SJCRH30 (cell line): ENCODE measurements around the gene CUL2. TPM values are rescaled to one million over a fixed set of nuclear protein-coding genes. Genes with fewer than 3 reads are reported as not detected.

Experiments
- DNase-seq, 2 experiments: peaks; one replicate each; pipeline ENCODE4 v3.0.0-alpha.2; 2015 to 2020
- H3K27ac ChIP-seq: fragments of 250-450 bp; sonication (Bioruptor Pico); 2 replicates; pipeline ENCODE4 v1.5.1; 2020; ENCODE audit warnings: mild to moderate bottlenecking, moderate library complexity
- H3K27me3 ChIP-seq: fragments of 250-450 bp; sonication (Bioruptor Pico); 2 replicates; pipeline ENCODE4 v1.5.1; 2020; ENCODE audit warnings: mild to moderate bottlenecking, moderate library complexity
- H3K36me3 ChIP-seq: fragments of 250-450 bp; sonication (Bioruptor Pico); 2 replicates; pipeline ENCODE4 v1.5.1; 2020; ENCODE audit warnings: mild to moderate bottlenecking, moderate library complexity
- H3K4me1 ChIP-seq: fragments of 250-450 bp; sonication (Bioruptor Pico); 2 replicates; pipeline ENCODE4 v1.5.1; 2020; ENCODE audit warnings: mild to moderate bottlenecking, moderate library complexity
- H3K4me3 ChIP-seq: fragments of 250-450 bp; sonication (Bioruptor Pico); 2 replicates; pipeline ENCODE4 v1.5.1; 2020; ENCODE audit warnings: mild to moderate bottlenecking, moderate library complexity
- H3K9me3 ChIP-seq: fragments of 250-450 bp; sonication (Bioruptor Pico); replicated peaks from 2 replicates; pipeline ENCODE4 v1.5.1; 2020; ENCODE audit warnings: mild to moderate bottlenecking, moderate library complexity
- total RNA-seq: library from RNA; depleted of rRNA; stranded (reverse); fragments of >200 nt; shearing (Covaris generic); gene quantifications from 2 replicates; pipeline ENCODE4 v1.2.3, GENCODE V29; 2014; rRNA removed

CUL2 gene
- total RNA-seq: 46.7 and 51.4 TPM in 2 replicates

- DNase-seq: peak; percentile 91 to 92
- H3K9me3 ChIP-seq: no peaks in the 10 kb centered on the region
- H3K36me3 ChIP-seq: no peaks in the 10 kb centered on the region
- H3K4me3 ChIP-seq: peak within 1 kb of the TSS; percentile 93
- H3K27me3 ChIP-seq: no peaks in the 10 kb centered on the region
- peak within 1 kb of the TSS; percentile 89 for H3K27ac ChIP-seq
- H3K4me1 ChIP-seq: 0 out of 2 replicates have a peak, but pooled peaks cover 5% of the 10 kb centered on the region
Measured at GRCh38 chr10:35090162-35090954, at the start of gene CUL2. TSS of gene CUL2 (minus strand) at chr10:35090341. CDS start at chr10:35071317, 19,024 bp downstream.

GRCh38 chr10:35136263-35136815, 46.2 kb upstream of the CUL2 start:
- H3K4me1 ChIP-seq: no peaks in the 10 kb centered on the region
- H3K27ac ChIP-seq: no peak overlapping the region
- H3K27me3 ChIP-seq: no peaks in the 10 kb centered on the region
- DNase-seq: no peak
- H3K4me3 ChIP-seq: no peak overlapping the region
- H3K36me3 ChIP-seq: no peaks in the 10 kb centered on the region
- no peaks in the 10 kb centered on the region for H3K9me3 ChIP-seq

- Histone ChIP-seq H3K36me3 (no peaks in the 10 kb centered on the region), H3K27me3 (no peaks in the 10 kb centered on the region), H3K9me3 (no peaks in the 10 kb centered on the region), H3K27ac (no peak overlapping the region), H3K4me1 (0 out of 2 replicates have a peak, but pooled peaks cover under 1% of the 10 kb centered on the region), H3K4me3 (no peak overlapping the region)
- DNase-seq: no peak
Measured at GRCh38 chr10:35135861-35136260, 45.7 kb upstream of the CUL2 start.

GRCh38 chr10:35133586-35133985, 43.4 kb upstream of the CUL2 start:
- Histone ChIP-seq H3K36me3 (no peaks in the 10 kb centered on the region), H3K27ac (no peak overlapping the region), H3K4me1 (peaks cover 12% of the 10 kb centered on the region; the same call in 1 of the 2 replicates), H3K27me3 (no peaks in the 10 kb centered on the region), H3K9me3 (no peaks in the 10 kb centered on the region), H3K4me3 (no peak overlapping the region)
- no peak for DNase-seq

GRCh38 chr10:35132727-35133126, 42.6 kb upstream of the CUL2 start:
- no peaks in the 10 kb centered on the region for H3K9me3 ChIP-seq
- no peak for DNase-seq
- H3K27me3 ChIP-seq: no peaks in the 10 kb centered on the region
- no peak overlapping the region for H3K4me3 ChIP-seq
- H3K4me1 ChIP-seq: peaks cover 12% of the 10 kb centered on the region; the same call in 1 of the 2 replicates
- no peaks in the 10 kb centered on the region for H3K36me3 ChIP-seq
- no peak overlapping the region for H3K27ac ChIP-seq

GRCh38 chr10:35130663-35131062, 40.5 kb upstream of the CUL2 start:
- DNase-seq: peak in 1 of 2 experiments; percentile 3
- Histone ChIP-seq H3K4me3 (no peak overlapping the region), H3K4me1 (peaks cover 12% of the 10 kb centered on the region; the same call in 1 of the 2 replicates), H3K36me3 (no peaks in the 10 kb centered on the region), H3K27ac (peak overlapping the region; percentile 0; the same call in 1 of the 2 replicates), H3K27me3 (no peaks in the 10 kb centered on the region), H3K9me3 (no peaks in the 10 kb centered on the region)

- DNase-seq: no peak
- Histone ChIP-seq H3K27me3 (no peaks in the 10 kb centered on the region), H3K9me3 (no peaks in the 10 kb centered on the region), H3K4me1 (peaks cover 12% of the 10 kb centered on the region; the same call in 1 of the 2 replicates), H3K4me3 (no peak overlapping the region), H3K36me3 (no peaks in the 10 kb centered on the region), H3K27ac (no peak overlapping the region)
Measured at GRCh38 chr10:35129185-35129674, 39.1 kb upstream of the CUL2 start.

- peak overlapping the region; percentile 85 for H3K27ac ChIP-seq
- no peaks in the 10 kb centered on the region for H3K9me3 ChIP-seq
- H3K4me3 ChIP-seq: peak overlapping the region; percentile 81
- no peaks in the 10 kb centered on the region for H3K36me3 ChIP-seq
- H3K27me3 ChIP-seq: no peaks in the 10 kb centered on the region
- peak; percentile 58 to 65 for DNase-seq
- H3K4me1 ChIP-seq: peaks cover 12% of the 10 kb centered on the region; the same call in 1 of the 2 replicates
Measured at GRCh38 chr10:35127289-35127891, 37.2 kb upstream of the CUL2 start.

GRCh38 chr10:35126530-35127288, 36.6 kb upstream of the CUL2 start, which contains the start of gene CREM:
TSS of gene CREM (plus strand) at chr10:35126846. CDS start at chr10:35137836, 10,990 bp downstream.
- peak; percentile 96 to 97 for DNase-seq
- no peaks in the 10 kb centered on the region for H3K27me3 ChIP-seq
- H3K27ac ChIP-seq: peak within 1 kb of the TSS; percentile 85
- H3K36me3 ChIP-seq: no peaks in the 10 kb centered on the region
- H3K9me3 ChIP-seq: no peaks in the 10 kb centered on the region
- peak within 1 kb of the TSS; percentile 81 for H3K4me3 ChIP-seq
- H3K4me1 ChIP-seq: peaks cover 12% of the 10 kb centered on the region; the same call in 1 of the 2 replicates

- Histone ChIP-seq H3K4me1 (peaks cover 12% of the 10 kb centered on the region; the same call in 1 of the 2 replicates), H3K27me3 (no peaks in the 10 kb centered on the region), H3K4me3 (peak overlapping the region; percentile 81), H3K9me3 (no peaks in the 10 kb centered on the region), H3K36me3 (no peaks in the 10 kb centered on the region), H3K27ac (peak overlapping the region; percentile 85)
- DNase-seq: no peak
Measured at GRCh38 chr10:35126062-35126529, 36.0 kb upstream of the CUL2 start.

- Histone ChIP-seq H3K4me1 (0 out of 2 replicates have a peak, but pooled peaks cover 3% of the 10 kb centered on the region), H3K27ac (no peak overlapping the region), H3K36me3 (no peaks in the 10 kb centered on the region), H3K4me3 (no peak overlapping the region), H3K9me3 (no peaks in the 10 kb centered on the region), H3K27me3 (no peaks in the 10 kb centered on the region)
- no peak for DNase-seq
Measured at GRCh38 chr10:35124540-35124939, 34.4 kb upstream of the CUL2 start.

- H3K4me1 ChIP-seq: no peaks in the 10 kb centered on the region
- no peaks in the 10 kb centered on the region for H3K27me3 ChIP-seq
- H3K27ac ChIP-seq: no peak overlapping the region
- no peak overlapping the region for H3K4me3 ChIP-seq
- no peak for DNase-seq
- H3K36me3 ChIP-seq: no peaks in the 10 kb centered on the region
- no peaks in the 10 kb centered on the region for H3K9me3 ChIP-seq
Measured at GRCh38 chr10:35119378-35119777, 29.2 kb upstream of the CUL2 start.

- H3K36me3 ChIP-seq: no peaks in the 10 kb centered on the region
- H3K9me3 ChIP-seq: no peaks in the 10 kb centered on the region
- H3K4me3 ChIP-seq: no peak overlapping the region
- no peak for DNase-seq
- H3K27me3 ChIP-seq: no peaks in the 10 kb centered on the region
- no peak overlapping the region for H3K27ac ChIP-seq
- H3K4me1 ChIP-seq: no peaks in the 10 kb centered on the region
Measured at GRCh38 chr10:35112571-35112970, 22.4 kb upstream of the CUL2 start.

- DNase-seq: no peak
- Histone ChIP-seq H3K27ac (no peak overlapping the region), H3K36me3 (no peaks in the 10 kb centered on the region), H3K4me3 (no peak overlapping the region), H3K4me1 (no peaks in the 10 kb centered on the region), H3K9me3 (no peaks in the 10 kb centered on the region), H3K27me3 (no peaks in the 10 kb centered on the region)
Measured at GRCh38 chr10:35103882-35104281, 13.7 kb upstream of the CUL2 start.
